HCEC 1CT (cell line): Measurements from ENCODE around the gene CCDC177.

ENCODE experiments used
- DNase-seq: peaks from one replicate; pipeline ENCODE4 v3.0.0-alpha.2; 2017

Gene CCDC177

GRCh38 chr14:69560826-69561225 is 13.8 kb downstream of the CCDC177 start:
- DNase-seq, result no peak

- DNase-seq, result no peak
Observed at GRCh38 chr14:69559581-69560011, 15.1 kb downstream of the CCDC177 start.

GRCh38 chr14:69558774-69559173 is 15.9 kb downstream of the CCDC177 start:
- DNase-seq, result no peak

- no peak for DNase-seq
Observed at GRCh38 chr14:69554500-69554899, 20.2 kb downstream of the CCDC177 start.

GRCh38 chr14:69553252-69553651 is 21.4 kb downstream of the CCDC177 start:
- DNase-seq, result peak; percentile 67

- no peak for DNase-seq
Observed at GRCh38 chr14:69551511-69551910, 23.2 kb downstream of the CCDC177 start.

GRCh38 chr14:69548566-69548965 is 26.1 kb downstream of the CCDC177 start:
- no peak for DNase-seq

- no peak for DNase-seq
Observed at GRCh38 chr14:69547701-69548348, 26.8 kb downstream of the CCDC177 start.

- DNase-seq, result peak; percentile 97
Observed at GRCh38 chr14:69543341-69544115, 31.1 kb downstream of the CCDC177 start.

GRCh38 chr14:69542311-69542710 is 32.4 kb downstream of the CCDC177 start:
- no peak for DNase-seq

- no peak for DNase-seq
Observed at GRCh38 chr14:69540654-69541335, 33.9 kb downstream of the CCDC177 start.

GRCh38 chr14:69539631-69540410 is 34.9 kb downstream of the CCDC177 start:
- DNase-seq, result peak; percentile 35

- DNase-seq, result no peak
Observed at GRCh38 chr14:69538766-69539165, 35.9 kb downstream of the CCDC177 start.

GRCh38 chr14:69537900-69538299 is 36.8 kb downstream of the CCDC177 start:
- peak; percentile 15 for DNase-seq

- DNase-seq, result no peak
Observed at GRCh38 chr14:69536971-69537370, 37.7 kb downstream of the CCDC177 start.

- peak; percentile 53 for DNase-seq
Observed at GRCh38 chr14:69535230-69535848, 39.3 kb downstream of the CCDC177 start.

GRCh38 chr14:69532561-69533340 is 41.9 kb downstream of the CCDC177 start:
- no peak for DNase-seq

- DNase-seq, result no peak
Observed at GRCh38 chr14:69531135-69531534, 43.5 kb downstream of the CCDC177 start.

- DNase-seq, result no peak
Observed at GRCh38 chr14:69530095-69530494, 44.6 kb downstream of the CCDC177 start.

- no peak for DNase-seq
Observed at GRCh38 chr14:69529563-69529962, 45.1 kb downstream of the CCDC177 start.

- no peak for DNase-seq
Observed at GRCh38 chr14:69528930-69529329, 45.7 kb downstream of the CCDC177 start.

- DNase-seq, result no peak
Observed at GRCh38 chr14:69528143-69528542, 46.5 kb downstream of the CCDC177 start.
